Heart left ventricle (tissue), 13 donors: ENCODE results near the gene TNFRSF17.
"Not testable (repeated sequence)": the region's sequence is repeated elsewhere in the genome, so short reads cannot be mapped to it uniquely, and the experiment has no call there.

Source experiments
- POLR2A ChIP-seq, 2 donors: fragments of 450-650 bp; IDR thresholded peaks; one replicate each; pipeline ENCODE4 v1.6.1; 2017; ENCODE audit warnings: antibody characterized with exemption in 2 of 2, mild to moderate bottlenecking in 2 of 2, moderate library complexity in 2 of 2
- TF ChIP-seq, protein P1 (sequence below), 12 donors: fragments of 200-600 bp; sonication (generic) in 4 of 12; IDR thresholded peaks; one replicate each; pipeline versions ENCODE4 v1.5.0 to v1.8.0; 2018 to 2022; ENCODE audit warnings: antibody characterized with exemption in 12 of 12, mild to moderate bottlenecking in 5 of 12
- donor health status: ischemic (EF 13 %, LVEDD 7.1; RV severe dilation, severe dysfunction).
- donor health status: DM: no; HTN: yes; CAD: no.
- donor health status: DM: no; HTN: no; CAD: no.
- donor health status: ischemic (EF 25% LVEDD 6.9; RV normal size, moderate dysfunction).
- donor health status: ischemic (EF 25% LVEDD 5.7; RV mildly dilated, moderate dysfunction).
- donor health status: ischemic (EF 35%, LVEDD 5.7; RV mildly dilated, moderate dysfunction).
- donor health status: nonischemic (EF 11% LVEDD 7.7; RV severe dilation, severe dysfunction).
- donor health status: DM: yes; HTN: yes; CAD: no.
- donor health status: PGD.
- donor health status: ischemic (EF 29% LVEDD 5.4; RV normal size, mild dysfunction).
- donor health status: nonischemic (EF 23%, LVEDD 6.1; RV moderate dilation, normal function).

DNA sequence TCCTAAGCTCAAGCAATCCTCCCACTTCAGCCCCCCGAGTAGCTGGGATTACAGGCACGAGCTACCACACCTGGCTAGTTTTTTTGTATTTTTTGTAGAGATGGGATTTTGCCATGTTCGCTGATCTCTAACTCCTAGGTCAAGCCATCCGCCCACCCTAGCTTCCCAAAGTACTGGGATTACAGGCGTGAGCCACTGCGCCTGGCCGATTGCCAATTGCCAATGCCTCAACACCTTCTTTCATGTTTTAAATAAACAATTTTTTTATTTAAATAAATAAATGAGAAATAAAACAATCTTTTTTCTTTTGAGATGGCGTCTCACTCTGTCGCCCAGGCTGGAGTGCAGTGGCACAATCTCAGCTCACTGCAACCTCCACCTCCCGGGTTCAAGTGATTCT lies 41.0 kb upstream of the TNFRSF17 start:
- TF ChIP-seq, protein P1, sequence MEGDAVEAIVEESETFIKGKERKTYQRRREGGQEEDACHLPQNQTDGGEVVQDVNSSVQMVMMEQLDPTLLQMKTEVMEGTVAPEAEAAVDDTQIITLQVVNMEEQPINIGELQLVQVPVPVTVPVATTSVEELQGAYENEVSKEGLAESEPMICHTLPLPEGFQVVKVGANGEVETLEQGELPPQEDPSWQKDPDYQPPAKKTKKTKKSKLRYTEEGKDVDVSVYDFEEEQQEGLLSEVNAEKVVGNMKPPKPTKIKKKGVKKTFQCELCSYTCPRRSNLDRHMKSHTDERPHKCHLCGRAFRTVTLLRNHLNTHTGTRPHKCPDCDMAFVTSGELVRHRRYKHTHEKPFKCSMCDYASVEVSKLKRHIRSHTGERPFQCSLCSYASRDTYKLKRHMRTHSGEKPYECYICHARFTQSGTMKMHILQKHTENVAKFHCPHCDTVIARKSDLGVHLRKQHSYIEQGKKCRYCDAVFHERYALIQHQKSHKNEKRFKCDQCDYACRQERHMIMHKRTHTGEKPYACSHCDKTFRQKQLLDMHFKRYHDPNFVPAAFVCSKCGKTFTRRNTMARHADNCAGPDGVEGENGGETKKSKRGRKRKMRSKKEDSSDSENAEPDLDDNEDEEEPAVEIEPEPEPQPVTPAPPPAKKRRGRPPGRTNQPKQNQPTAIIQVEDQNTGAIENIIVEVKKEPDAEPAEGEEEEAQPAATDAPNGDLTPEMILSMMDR (IDR thresholded peaks at IDR 0.05), result not testable (repeated sequence)
- TF ChIP-seq POLR2A (IDR thresholded peaks at IDR 0.05), result not testable (repeated sequence)
